HG02981 (cell line): ENCODE data around the gene HERC3.
A peak's percentile ranks its signal among the peaks of the same experiment; 100 is the strongest.

ENCODE experiments used
- ATAC-seq: cut with Tn5 transposase; IDR thresholded peaks from one replicate; pipeline ENCODE4 v1.9.1; 2021; ENCODE audit warnings: mild to moderate bottlenecking, moderate library complexity; ENCODE audit not compliant: unreplicated experiment

Gene HERC3

GRCh38 chr4:88591787-88592599 is at the start of gene HERC3:
Gene HERC3 (plus strand): TSS chr4:88592480. CDS start chr4:88605824, 13,344 bp downstream.
- peak; percentile 97 for ATAC-seq

GRCh38 chr4:88549815-88550214 is 42.5 kb upstream of the HERC3 start:
- no peak for ATAC-seq

GRCh38 chr4:88567591-88567990 is 24.7 kb upstream of the HERC3 start:
- ATAC-seq, result no peak

- ATAC-seq, result no peak
Measured at GRCh38 chr4:88570001-88570400, 22.3 kb upstream of the HERC3 start.

- no peak for ATAC-seq
Measured at GRCh38 chr4:88573276-88573980, 18.9 kb upstream of the HERC3 start.

- no peak for ATAC-seq
Measured at GRCh38 chr4:88573995-88574394, 18.3 kb upstream of the HERC3 start.

- no peak for ATAC-seq
Measured at GRCh38 chr4:88575186-88575585, 17.1 kb upstream of the HERC3 start.

- ATAC-seq, result no peak
Measured at GRCh38 chr4:88582493-88582892, 9.8 kb upstream of the HERC3 start.

GRCh38 chr4:88583631-88584470 is 8.4 kb upstream of the HERC3 start:
- ATAC-seq, result no peak

GRCh38 chr4:88584471-88584900 is 7.8 kb upstream of the HERC3 start:
- no peak for ATAC-seq

- ATAC-seq, result no peak
Measured at GRCh38 chr4:88585917-88586316, 6.4 kb upstream of the HERC3 start.

- ATAC-seq, result no peak
Measured at GRCh38 chr4:88587306-88587705, 5.0 kb upstream of the HERC3 start.

GRCh38 chr4:88592600-88593448 is 544 bp downstream of the HERC3 start:
- peak; percentile 73 for ATAC-seq

GRCh38 chr4:88597970-88598660 is 5.8 kb downstream of the HERC3 start:
- no peak for ATAC-seq

- ATAC-seq, result no peak
Measured at GRCh38 chr4:88599298-88599697, 7.0 kb downstream of the HERC3 start.

- no peak for ATAC-seq
Measured at GRCh38 chr4:88599714-88600113, 7.4 kb downstream of the HERC3 start.

GRCh38 chr4:88600176-88600838 is 8.0 kb downstream of the HERC3 start:
- no peak for ATAC-seq

GRCh38 chr4:88604978-88605678 is 12.8 kb downstream of the HERC3 start:
- no peak for ATAC-seq

GRCh38 chr4:88605736-88606135 is 13.5 kb downstream of the HERC3 start:
- peak; percentile 59 for ATAC-seq
